Measurements from ENCODE around the gene EXOC7. TPM values are rescaled to one million over a fixed set of nuclear protein-coding genes. Genes with fewer than 3 reads are reported as not detected.

EXOC7 gene
- polyA plus RNA-seq, 4 donors, result 47.3 to 88.0 (median 49.7) TPM

GRCh38 chr17:76088868-76089576 lies 14.6 kb downstream of the EXOC7 start:
- WGBS, 3 donors, result 95 to 97% (median 96%) methylated on average over 21 to 25 of the region's 25 CpGs

GRCh38 chr17:76088041-76088867 lies 15.3 kb downstream of the EXOC7 start:
- Histone ChIP-seq H3K27me3 (ENCODE audit: control insufficient read depth in 3 of 3, insufficient read depth in 3 of 3, low read length in 3 of 3) (no peaks in the 10 kb centered on the region), H3K9me3 (ENCODE audit: control insufficient read depth in 2 of 2, insufficient read depth in 1 of 2, low read depth in 1 of 2, low read length in 1 of 2) (no peaks in the 10 kb centered on the region), H3K27ac (ENCODE audit: low read depth in 1 of 3, low read length in 2 of 3) (no peak overlapping the region), H3K4me3 (ENCODE audit: low read depth in 1 of 3, low read length in 3 of 3) (no peak overlapping the region), H3K4me1 (ENCODE audit: control insufficient read depth in 3 of 3, insufficient read depth in 2 of 3, low read depth in 1 of 3, low read length in 2 of 3) (no peaks in the 10 kb centered on the region), H3K36me3 (ENCODE audit: control insufficient read depth in 3 of 3, insufficient read depth in 2 of 3, low read depth in 1 of 3, low read length in 3 of 3) (peaks cover 9 to 99% (median 19%) of the 10 kb centered on the region in 3 donors)
- no peak for DNase-seq
- FAIRE-seq, result no peak
- WGBS, 3 donors, result 87 to 95% (median 89%) methylated on average over 21 to 25 of the region's 25 CpGs

More at GRCh38 chr17:76088868-76089576, 14.6 kb downstream of the EXOC7 start:
- no peak overlapping the region for H3K4me3 ChIP-seq (ENCODE audit: low read depth in 1 of 3, low read length in 3 of 3)
- no peak overlapping the region for H3K27ac ChIP-seq (ENCODE audit: low read depth in 1 of 3, low read length in 2 of 3)
- peaks cover 9 to 99% (median 19%) of the 10 kb centered on the region in 3 donors for H3K36me3 ChIP-seq (ENCODE audit: control insufficient read depth in 3 of 3, insufficient read depth in 2 of 3, low read depth in 1 of 3, low read length in 3 of 3)
- DNase-seq (no peak), FAIRE-seq (no peak)
- no peaks in the 10 kb centered on the region for H3K9me3 ChIP-seq (ENCODE audit: control insufficient read depth in 2 of 2, insufficient read depth in 1 of 2, low read depth in 1 of 2, low read length in 1 of 2)
- no peaks in the 10 kb centered on the region for H3K4me1 ChIP-seq (ENCODE audit: control insufficient read depth in 3 of 3, insufficient read depth in 2 of 3, low read depth in 1 of 3, low read length in 2 of 3)
- no peaks in the 10 kb centered on the region for H3K27me3 ChIP-seq (ENCODE audit: control insufficient read depth in 3 of 3, insufficient read depth in 3 of 3, low read length in 3 of 3)

DNA sequence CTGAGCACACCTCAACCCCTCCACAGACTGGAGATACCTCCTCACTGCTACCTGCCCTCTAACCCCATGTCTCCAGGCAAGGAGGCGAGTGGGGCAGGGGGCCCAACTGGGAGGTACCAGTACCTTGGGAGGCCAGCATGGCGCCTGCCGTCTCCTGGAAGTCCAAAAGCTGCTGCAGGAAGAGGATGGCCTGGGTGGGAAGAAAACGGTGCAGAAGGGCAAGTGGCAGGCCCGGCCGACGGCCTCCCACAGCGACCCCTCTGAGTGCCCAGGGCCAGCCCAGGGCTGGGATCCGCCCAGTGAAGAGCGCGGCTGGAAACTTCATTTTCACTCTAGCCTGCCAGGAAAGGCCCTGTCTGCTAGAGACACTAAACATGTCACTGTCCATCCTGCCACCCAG lies 16.1 kb downstream of the EXOC7 start:
- 89 to 95% (median 89%) methylated on average over 11 of the region's 11 CpGs for WGBS, 3 donors
- no peaks in the 10 kb centered on the region for H3K27me3 ChIP-seq (ENCODE audit: control insufficient read depth in 3 of 3, insufficient read depth in 3 of 3, low read length in 3 of 3)
- peaks cover 9 to 99% (median 22%) of the 10 kb centered on the region in 3 donors for H3K36me3 ChIP-seq (ENCODE audit: control insufficient read depth in 3 of 3, insufficient read depth in 2 of 3, low read depth in 1 of 3, low read length in 3 of 3)
- H3K4me3 ChIP-seq (ENCODE audit: low read depth in 1 of 3, low read length in 3 of 3), result no peak overlapping the region
- no peaks in the 10 kb centered on the region for H3K9me3 ChIP-seq (ENCODE audit: control insufficient read depth in 2 of 2, insufficient read depth in 1 of 2, low read depth in 1 of 2, low read length in 1 of 2)
- H3K27ac ChIP-seq (ENCODE audit: low read depth in 1 of 3, low read length in 2 of 3), result no peak overlapping the region
- no peaks in the 10 kb centered on the region for H3K4me1 ChIP-seq (ENCODE audit: control insufficient read depth in 3 of 3, insufficient read depth in 2 of 3, low read depth in 1 of 3, low read length in 2 of 3)
- DNase-seq, result no peak
- no peak for FAIRE-seq

GRCh38 chr17:76086384-76086783 lies 17.2 kb downstream of the EXOC7 start:
- no peak for FAIRE-seq
- no peak for DNase-seq
- no peaks in the 10 kb centered on the region for H3K4me1 ChIP-seq (ENCODE audit: control insufficient read depth in 3 of 3, insufficient read depth in 2 of 3, low read depth in 1 of 3, low read length in 2 of 3)
- H3K36me3 ChIP-seq (ENCODE audit: control insufficient read depth in 3 of 3, insufficient read depth in 2 of 3, low read depth in 1 of 3, low read length in 3 of 3), result peaks cover 9 to 100% (median 22%) of the 10 kb centered on the region in 3 donors
- 94 to 96% (median 95%) methylated on average over 9 of the region's 9 CpGs for WGBS, 3 donors
- no peak overlapping the region for H3K27ac ChIP-seq (ENCODE audit: low read depth in 1 of 3, low read length in 2 of 3)
- H3K9me3 ChIP-seq (ENCODE audit: control insufficient read depth in 2 of 2, insufficient read depth in 1 of 2, low read depth in 1 of 2, low read length in 1 of 2), result no peaks in the 10 kb centered on the region
- no peaks in the 10 kb centered on the region for H3K27me3 ChIP-seq (ENCODE audit: control insufficient read depth in 3 of 3, insufficient read depth in 3 of 3, low read length in 3 of 3)
- no peak overlapping the region for H3K4me3 ChIP-seq (ENCODE audit: low read depth in 1 of 3, low read length in 3 of 3)

GRCh38 chr17:76085731-76086366 lies 17.7 kb downstream of the EXOC7 start:
- Histone ChIP-seq H3K36me3 (ENCODE audit: control insufficient read depth in 3 of 3, insufficient read depth in 2 of 3, low read depth in 1 of 3, low read length in 3 of 3) (peaks cover 9 to 98% (median 22%) of the 10 kb centered on the region in 3 donors), H3K4me3 (ENCODE audit: low read depth in 1 of 3, low read length in 3 of 3) (no peak overlapping the region), H3K27me3 (ENCODE audit: control insufficient read depth in 3 of 3, insufficient read depth in 3 of 3, low read length in 3 of 3) (no peaks in the 10 kb centered on the region), H3K27ac (ENCODE audit: low read depth in 1 of 3, low read length in 2 of 3) (no peak overlapping the region), H3K9me3 (ENCODE audit: control insufficient read depth in 2 of 2, insufficient read depth in 1 of 2, low read depth in 1 of 2, low read length in 1 of 2) (no peaks in the 10 kb centered on the region), H3K4me1 (ENCODE audit: control insufficient read depth in 3 of 3, insufficient read depth in 2 of 3, low read depth in 1 of 3, low read length in 2 of 3) (no peaks in the 10 kb centered on the region)
- FAIRE-seq (no peak), DNase-seq (no peak)
- WGBS, 3 donors, result 85 to 91% (median 89%) methylated on average over 13 of the region's 13 CpGs

DNA sequence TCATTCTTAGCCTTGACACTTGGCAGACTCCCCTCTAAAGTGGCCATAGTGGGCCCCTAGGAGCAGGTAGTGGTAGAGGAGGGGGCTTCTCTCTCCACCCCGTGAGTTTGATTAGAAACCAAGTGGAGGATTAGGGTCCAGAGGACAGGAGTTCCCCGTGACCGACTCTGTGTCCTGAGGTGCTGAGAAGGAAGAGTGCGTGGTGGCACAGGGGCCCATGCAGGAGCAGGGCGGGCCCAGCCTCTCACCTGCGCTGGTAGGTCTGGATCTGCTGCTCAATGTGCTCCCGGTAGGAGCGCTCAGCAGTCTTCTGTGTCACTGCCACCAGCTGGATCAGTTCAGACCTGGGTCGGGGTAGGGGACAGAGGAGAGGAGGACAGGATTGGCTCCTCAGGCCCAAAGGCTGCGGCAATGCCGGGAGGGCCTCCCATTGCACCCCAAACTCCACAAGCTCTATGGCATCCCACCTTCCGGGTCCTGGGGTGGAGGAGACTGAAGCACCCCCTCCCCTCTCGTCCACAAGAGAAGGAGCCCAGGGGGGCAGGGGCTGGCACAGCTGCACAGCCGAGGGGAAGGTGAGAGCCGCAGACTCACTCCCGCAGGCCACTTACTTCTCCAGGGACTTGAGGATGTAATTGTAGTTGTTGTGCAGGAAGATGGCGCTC lies 18.4 kb downstream of the EXOC7 start:
- Histone ChIP-seq H3K4me1 (ENCODE audit: control insufficient read depth in 3 of 3, insufficient read depth in 2 of 3, low read depth in 1 of 3, low read length in 2 of 3) (peaks cover 0 to 3% (median 0%) of the 10 kb centered on the region in 3 donors), H3K36me3 (ENCODE audit: control insufficient read depth in 3 of 3, insufficient read depth in 2 of 3, low read depth in 1 of 3, low read length in 3 of 3) (peaks cover 9 to 91% (median 22%) of the 10 kb centered on the region in 3 donors), H3K9me3 (ENCODE audit: control insufficient read depth in 2 of 2, insufficient read depth in 1 of 2, low read depth in 1 of 2, low read length in 1 of 2) (no peaks in the 10 kb centered on the region), H3K4me3 (ENCODE audit: low read depth in 1 of 3, low read length in 3 of 3) (no peak overlapping the region), H3K27me3 (ENCODE audit: control insufficient read depth in 3 of 3, insufficient read depth in 3 of 3, low read length in 3 of 3) (peaks cover 0 to under 1% (median 0%) of the 10 kb centered on the region in 3 donors), H3K27ac (ENCODE audit: low read depth in 1 of 3, low read length in 2 of 3) (no peak overlapping the region)
- FAIRE-seq (no peak), DNase-seq (no peak)
- WGBS, 3 donors, result 81 to 88% (median 84%) methylated on average over 15 to 17 of the region's 17 CpGs

DNA sequence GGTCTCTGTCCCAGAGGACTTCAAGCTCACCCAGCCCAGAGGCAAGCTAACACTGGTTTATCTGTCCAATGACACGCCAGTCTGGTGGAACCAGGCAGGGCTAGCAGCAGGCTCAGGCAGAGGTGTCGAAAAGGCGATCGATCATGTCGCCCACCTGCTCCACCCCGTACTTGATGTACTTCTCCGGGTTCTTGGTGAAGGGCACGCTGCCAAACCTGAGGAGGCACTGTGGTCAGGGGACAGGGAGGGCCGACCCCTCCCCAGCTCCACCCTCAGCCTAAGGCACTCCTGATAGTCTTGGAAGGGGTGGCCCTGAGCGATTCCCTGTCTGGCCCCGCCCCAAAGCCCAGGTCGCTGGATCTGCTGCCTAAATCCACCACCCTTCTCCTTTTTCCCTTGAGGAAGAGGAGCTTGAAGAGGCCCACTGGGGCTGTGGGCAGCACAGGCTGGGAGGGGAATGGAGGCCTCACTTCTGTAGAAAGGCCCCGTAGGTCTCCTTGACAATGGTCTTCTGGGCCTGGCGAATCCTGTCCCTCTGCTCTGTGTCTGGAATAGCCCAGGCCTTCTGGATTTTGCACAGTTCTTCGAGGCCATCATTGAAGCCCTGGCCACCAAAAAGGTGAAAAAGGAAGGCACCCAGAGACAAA lies 19.9 kb downstream of the EXOC7 start:
- Histone ChIP-seq H3K4me3 (ENCODE audit: low read depth in 1 of 3, low read length in 3 of 3) (no peak overlapping the region), H3K9me3 (ENCODE audit: control insufficient read depth in 2 of 2, insufficient read depth in 1 of 2, low read depth in 1 of 2, low read length in 1 of 2) (no peaks in the 10 kb centered on the region), H3K27me3 (ENCODE audit: control insufficient read depth in 3 of 3, insufficient read depth in 3 of 3, low read length in 3 of 3) (peaks cover 0 to 16% (median 3%) of the 10 kb centered on the region in 3 donors), H3K36me3 (ENCODE audit: control insufficient read depth in 3 of 3, insufficient read depth in 2 of 3, low read depth in 1 of 3, low read length in 3 of 3) (peaks cover 7 to 76% (median 11%) of the 10 kb centered on the region in 3 donors), H3K27ac (ENCODE audit: low read depth in 1 of 3, low read length in 2 of 3) (no peak overlapping the region), H3K4me1 (ENCODE audit: control insufficient read depth in 3 of 3, insufficient read depth in 2 of 3, low read depth in 1 of 3, low read length in 2 of 3) (peaks cover 0 to 18% (median 0%) of the 10 kb centered on the region in 3 donors)
- WGBS, 3 donors, result 81 to 90% (median 84%) methylated on average over 15 of the region's 15 CpGs
- no peak for DNase-seq
- no peak for FAIRE-seq

All from small intestine (tissue), 7 donors.